SKM-1 (cell line): ENCODE data around the gene PTPN11.
"Not testable (repeated sequence)": the region's sequence is repeated elsewhere in the genome, so short reads cannot be mapped to it uniquely, and the experiment has no call there.

Source experiments
- DNase-seq: peaks from one replicate; lab custom pipeline; 2025; ENCODE audit not compliant: unreplicated experiment; lab: John Stamatoyannopoulos, UW

The PTPN11 gene

GRCh38 chr12:112447106-112447505 is 28.4 kb downstream of the PTPN11 start:
- DNase-seq: no peak

GRCh38 chr12:112448165-112448564 is 29.4 kb downstream of the PTPN11 start:
- not testable (repeated sequence) for DNase-seq

GRCh38 chr12:112450725-112451124 is 32.0 kb downstream of the PTPN11 start:
- no peak for DNase-seq

- no peak for DNase-seq
These were observed 37.3 kb downstream of the PTPN11 start for GRCh38 chr12:112456029-112456428.

- DNase-seq: not testable (repeated sequence)
These were observed 38.4 kb downstream of the PTPN11 start for GRCh38 chr12:112457142-112457541.

GRCh38 chr12:112458330-112458729 is 39.6 kb downstream of the PTPN11 start:
- DNase-seq: no peak

GRCh38 chr12:112458751-112459150 is 40.0 kb downstream of the PTPN11 start:
- no peak for DNase-seq

GRCh38 chr12:112463478-112463877 is 44.7 kb downstream of the PTPN11 start:
- DNase-seq: no peak

GRCh38 chr12:112464605-112465004 is 45.9 kb downstream of the PTPN11 start:
- no peak for DNase-seq

- DNase-seq: no peak
These were observed 47.3 kb downstream of the PTPN11 start for GRCh38 chr12:112466011-112466422.

GRCh38 chr12:112466835-112467234 is 48.1 kb downstream of the PTPN11 start:
- DNase-seq: no peak

GRCh38 chr12:112468046-112468445 is 49.3 kb downstream of the PTPN11 start:
- DNase-seq: no peak

GRCh38 chr12:112473056-112473455 is 54.3 kb downstream of the PTPN11 start:
- DNase-seq: no peak

- no peak for DNase-seq
These were observed 60.7 kb downstream of the PTPN11 start for GRCh38 chr12:112479413-112479812.

GRCh38 chr12:112480931-112481330 is 62.2 kb downstream of the PTPN11 start:
- DNase-seq: no peak

GRCh38 chr12:112482733-112483132 is 64.0 kb downstream of the PTPN11 start:
- no peak for DNase-seq

- no peak for DNase-seq
These were observed 67.6 kb downstream of the PTPN11 start for GRCh38 chr12:112486361-112486760.

GRCh38 chr12:112488257-112488876 is 69.6 kb downstream of the PTPN11 start:
- DNase-seq: no peak

- no peak for DNase-seq
These were observed 70.7 kb downstream of the PTPN11 start for GRCh38 chr12:112489456-112489855.

- DNase-seq: no peak
These were observed 77.7 kb downstream of the PTPN11 start for GRCh38 chr12:112496496-112496895.

GRCh38 chr12:112498580-112498979 is 79.8 kb downstream of the PTPN11 start:
- no peak for DNase-seq

GRCh38 chr12:112503512-112503911 is 84.8 kb downstream of the PTPN11 start:
- no peak for DNase-seq

GRCh38 chr12:112506513-112507166 is 87.9 kb downstream of the PTPN11 start:
- no peak for DNase-seq
